Measurements from ENCODE around the gene CD22. TPM values are rescaled to one million over a fixed set of nuclear protein-coding genes. Genes with fewer than 3 reads are reported as not detected.

The CD22 gene
- total RNA-seq, 1 donor from 2014 or later, result 15.8 TPM

- ATAC-seq (no peak), DNase-seq (no peak)
- H3K27ac ChIP-seq, result no peak overlapping the region
- H3K9me3 ChIP-seq, result no peaks in the 10 kb centered on the region
- no peaks in the 10 kb centered on the region for H3K36me3 ChIP-seq
- no peaks in the 10 kb centered on the region for H3K27me3 ChIP-seq
- H3K4me3 ChIP-seq, result no peak overlapping the region
- intact Hi-C loops (cut with DNase I), result no loop called here
- no peaks in the 10 kb centered on the region for H3K4me1 ChIP-seq
- TF ChIP-seq, protein P1, sequence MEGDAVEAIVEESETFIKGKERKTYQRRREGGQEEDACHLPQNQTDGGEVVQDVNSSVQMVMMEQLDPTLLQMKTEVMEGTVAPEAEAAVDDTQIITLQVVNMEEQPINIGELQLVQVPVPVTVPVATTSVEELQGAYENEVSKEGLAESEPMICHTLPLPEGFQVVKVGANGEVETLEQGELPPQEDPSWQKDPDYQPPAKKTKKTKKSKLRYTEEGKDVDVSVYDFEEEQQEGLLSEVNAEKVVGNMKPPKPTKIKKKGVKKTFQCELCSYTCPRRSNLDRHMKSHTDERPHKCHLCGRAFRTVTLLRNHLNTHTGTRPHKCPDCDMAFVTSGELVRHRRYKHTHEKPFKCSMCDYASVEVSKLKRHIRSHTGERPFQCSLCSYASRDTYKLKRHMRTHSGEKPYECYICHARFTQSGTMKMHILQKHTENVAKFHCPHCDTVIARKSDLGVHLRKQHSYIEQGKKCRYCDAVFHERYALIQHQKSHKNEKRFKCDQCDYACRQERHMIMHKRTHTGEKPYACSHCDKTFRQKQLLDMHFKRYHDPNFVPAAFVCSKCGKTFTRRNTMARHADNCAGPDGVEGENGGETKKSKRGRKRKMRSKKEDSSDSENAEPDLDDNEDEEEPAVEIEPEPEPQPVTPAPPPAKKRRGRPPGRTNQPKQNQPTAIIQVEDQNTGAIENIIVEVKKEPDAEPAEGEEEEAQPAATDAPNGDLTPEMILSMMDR (IDR thresholded peaks at IDR 0.05), result no peak
These were observed 20.1 kb upstream of the CD22 start for GRCh38 chr19:35308910-35309309.

- no peak overlapping the region for H3K4me3 ChIP-seq
- H3K4me1 ChIP-seq, result no peaks in the 10 kb centered on the region
- no peaks in the 10 kb centered on the region for H3K27me3 ChIP-seq
- no peaks in the 10 kb centered on the region for H3K9me3 ChIP-seq
- no peaks in the 10 kb centered on the region for H3K36me3 ChIP-seq
- TF ChIP-seq, protein P1 (IDR thresholded peaks at IDR 0.05), result no peak
- DNase-seq (no peak), ATAC-seq (peak; percentile 59)
- no peak overlapping the region for H3K27ac ChIP-seq
- intact Hi-C loops (cut with DNase I), result no loop called here
These were observed 19.3 kb upstream of the CD22 start for GRCh38 chr19:35309481-35310279.

- Histone ChIP-seq H3K4me1 (no peaks in the 10 kb centered on the region), H3K36me3 (no peaks in the 10 kb centered on the region), H3K27me3 (no peaks in the 10 kb centered on the region), H3K4me3 (no peak overlapping the region), H3K9me3 (no peaks in the 10 kb centered on the region), H3K27ac (no peak overlapping the region)
- ATAC-seq, result no peak
- DNase-seq, result no peak
- TF ChIP-seq, protein P1 (IDR thresholded peaks at IDR 0.05), result no peak
- intact Hi-C loops (cut with DNase I), result no loop called here
These were observed 18.7 kb upstream of the CD22 start for GRCh38 chr19:35310331-35310730.

DNA sequence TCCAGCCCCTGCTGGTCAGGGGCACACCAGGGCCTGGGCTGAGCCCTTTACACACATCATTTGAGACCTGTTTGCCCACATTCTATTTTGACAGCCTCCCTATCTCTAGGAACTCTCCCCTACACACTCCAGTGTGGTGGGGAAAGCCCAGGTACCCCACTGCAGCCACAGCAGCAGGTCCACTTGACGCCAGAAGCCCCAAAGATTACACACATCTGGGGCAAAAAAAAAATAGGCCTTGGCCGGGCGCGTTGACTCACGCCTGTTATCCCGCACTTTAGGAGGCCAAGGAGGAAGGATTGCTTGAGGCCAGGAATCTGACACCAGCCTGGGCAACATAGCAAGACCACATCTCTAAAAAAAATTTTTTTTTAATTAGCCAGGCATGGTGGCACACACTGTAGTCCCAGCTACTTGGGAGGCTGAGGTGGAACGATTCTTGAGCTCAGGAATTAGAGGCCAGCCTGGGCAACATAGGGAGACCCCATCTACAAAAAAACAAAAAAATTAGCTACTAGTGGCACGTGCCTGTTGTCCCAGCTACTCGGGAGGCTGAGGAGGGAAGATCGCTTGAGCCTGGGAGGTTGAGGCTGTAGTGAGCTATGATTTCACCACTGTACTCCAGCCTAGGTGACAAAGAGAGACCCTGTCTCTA is 18.0 kb upstream of the CD22 start:
- Histone ChIP-seq H3K36me3 (no peaks in the 10 kb centered on the region), H3K27ac (no peak overlapping the region), H3K4me1 (no peaks in the 10 kb centered on the region), H3K4me3 (no peak overlapping the region), H3K9me3 (no peaks in the 10 kb centered on the region), H3K27me3 (no peaks in the 10 kb centered on the region)
- DNase-seq, result no peak
- intact Hi-C loops (cut with DNase I), result no loop called here
- no peak for ATAC-seq
- TF ChIP-seq, protein P1 (IDR thresholded peaks at IDR 0.05), result no peak

GRCh38 chr19:35311901-35312665 is 16.9 kb upstream of the CD22 start:
- no peaks in the 10 kb centered on the region for H3K9me3 ChIP-seq
- H3K36me3 ChIP-seq, result no peaks in the 10 kb centered on the region
- no peak for DNase-seq
- H3K4me1 ChIP-seq, result no peaks in the 10 kb centered on the region
- H3K27ac ChIP-seq, result no peak overlapping the region
- no peaks in the 10 kb centered on the region for H3K27me3 ChIP-seq
- peak; percentile 60 for ATAC-seq
- TF ChIP-seq, protein P1 (IDR thresholded peaks at IDR 0.05), result no peak
- intact Hi-C loops (cut with DNase I), result no loop called here
- no peak overlapping the region for H3K4me3 ChIP-seq

All from upper lobe of right lung (tissue), 1 donor.